ENCODE results near the gene WLS.

WLS gene

DNA sequence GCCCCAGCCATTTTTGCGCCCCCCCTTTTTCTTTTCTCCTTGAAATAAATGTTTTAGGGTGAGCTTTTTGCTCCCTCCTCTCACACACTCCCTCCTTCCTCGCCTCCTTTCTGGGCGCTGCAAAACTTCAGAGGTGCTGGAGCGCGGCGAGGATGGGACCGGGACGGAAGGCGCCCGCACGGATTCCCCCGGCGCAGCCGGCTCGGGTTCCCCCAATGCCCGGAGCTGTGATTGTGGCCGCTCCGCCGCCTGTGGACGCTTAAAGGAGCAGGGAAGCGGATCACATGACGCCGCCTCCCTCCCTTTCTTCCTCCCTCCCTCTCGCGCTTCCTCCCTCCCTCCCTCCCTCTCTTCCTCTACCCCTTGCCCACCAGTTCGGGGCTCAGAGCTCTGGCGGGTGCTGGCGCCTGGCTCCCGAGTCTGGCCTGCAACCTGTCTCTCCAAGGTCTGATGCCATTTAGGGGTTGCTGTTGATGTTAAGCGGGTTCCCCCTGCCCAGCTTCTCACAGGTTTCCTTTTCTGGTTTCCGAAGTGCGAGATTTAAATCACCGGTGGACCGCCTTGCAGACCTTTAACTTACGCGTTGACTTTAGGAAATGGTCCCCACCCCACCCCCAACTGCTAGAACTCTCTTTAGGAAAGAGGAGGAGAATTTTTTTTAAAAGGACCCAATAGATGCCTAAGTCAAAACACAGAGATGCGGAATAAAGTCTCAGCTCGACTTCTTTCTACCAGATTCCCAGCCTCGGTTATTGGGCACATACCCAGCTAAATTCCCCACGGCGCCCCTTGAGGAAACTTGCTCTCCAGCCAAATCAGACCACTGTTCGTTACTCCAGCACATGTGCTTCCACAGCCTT is at the start of gene WLS:
Gene WLS, minus strand, starts transcription at position 235 of the 860 bp plus-strand sequence. Its CDS starts 224 bp downstream, at position 11.
- Histone ChIP-seq H2AFZ (ENCODE audit: low read length, unreplicated experiment) (peak within 1 kb of the TSS; percentile 54), H3K4me3 (ENCODE audit: low read depth, low read length) (peak within 1 kb of the TSS; percentile 85), H3K79me2 (ENCODE audit: control insufficient read depth, insufficient read depth, low read length, unreplicated experiment) (peaks cover 38% of the 10 kb centered on the region), H3K27ac (ENCODE audit: low read depth, low read length) (peak within 1 kb of the TSS; percentile 58), H3K4me1 (ENCODE audit: control insufficient read depth, insufficient read depth, low read length, unreplicated experiment) (peaks cover 21% of the 10 kb centered on the region), H3K36me3 (ENCODE audit: insufficient read depth, low read length) (no peaks in the 10 kb centered on the region), H3K27me3 (ENCODE audit: insufficient read depth, low read length) (no peaks in the 10 kb centered on the region)

GRCh38 chr1:68280286-68280685 is 48.0 kb upstream of the WLS start:
- H3K27ac ChIP-seq (ENCODE audit: low read depth, low read length) = no peak overlapping the region
- H3K27me3 ChIP-seq (ENCODE audit: insufficient read depth, low read length) = no peaks in the 10 kb centered on the region
- no peak overlapping the region for H3K4me3 ChIP-seq (ENCODE audit: low read depth, low read length)
- no peak overlapping the region for H2AFZ ChIP-seq (ENCODE audit: low read length, unreplicated experiment)
- no peaks in the 10 kb centered on the region for H3K4me1 ChIP-seq (ENCODE audit: control insufficient read depth, insufficient read depth, low read length, unreplicated experiment)
- no peaks in the 10 kb centered on the region for H3K79me2 ChIP-seq (ENCODE audit: control insufficient read depth, insufficient read depth, low read length, unreplicated experiment)
- no peaks in the 10 kb centered on the region for H3K36me3 ChIP-seq (ENCODE audit: insufficient read depth, low read length)

DNA sequence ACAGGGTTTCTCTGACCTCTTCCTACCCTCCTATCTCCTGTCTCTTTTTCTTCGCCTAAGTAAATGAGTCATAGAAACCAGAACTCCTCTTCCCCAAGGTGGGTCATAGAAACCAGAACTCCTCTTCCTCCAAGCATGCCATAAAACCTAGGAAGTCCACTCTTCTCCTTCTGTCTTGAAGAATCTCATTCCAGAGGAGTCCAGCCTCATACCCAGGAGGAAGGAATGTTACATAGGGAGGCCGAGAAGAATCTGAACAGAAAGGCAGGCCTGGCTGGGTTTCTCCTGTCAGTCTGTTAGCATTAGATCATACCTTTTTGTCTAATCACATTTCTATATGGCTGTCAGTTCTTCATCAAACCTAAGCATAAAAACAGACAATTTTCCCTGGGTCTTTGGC is 47.5 kb upstream of the WLS start:
- Histone ChIP-seq H3K27ac (ENCODE audit: low read depth, low read length) (no peak overlapping the region), H3K4me3 (ENCODE audit: low read depth, low read length) (no peak overlapping the region), H3K4me1 (ENCODE audit: control insufficient read depth, insufficient read depth, low read length, unreplicated experiment) (no peaks in the 10 kb centered on the region), H3K27me3 (ENCODE audit: insufficient read depth, low read length) (no peaks in the 10 kb centered on the region), H3K36me3 (ENCODE audit: insufficient read depth, low read length) (no peaks in the 10 kb centered on the region), H3K79me2 (ENCODE audit: control insufficient read depth, insufficient read depth, low read length, unreplicated experiment) (no peaks in the 10 kb centered on the region), H2AFZ (ENCODE audit: low read length, unreplicated experiment) (no peak overlapping the region)

DNA sequence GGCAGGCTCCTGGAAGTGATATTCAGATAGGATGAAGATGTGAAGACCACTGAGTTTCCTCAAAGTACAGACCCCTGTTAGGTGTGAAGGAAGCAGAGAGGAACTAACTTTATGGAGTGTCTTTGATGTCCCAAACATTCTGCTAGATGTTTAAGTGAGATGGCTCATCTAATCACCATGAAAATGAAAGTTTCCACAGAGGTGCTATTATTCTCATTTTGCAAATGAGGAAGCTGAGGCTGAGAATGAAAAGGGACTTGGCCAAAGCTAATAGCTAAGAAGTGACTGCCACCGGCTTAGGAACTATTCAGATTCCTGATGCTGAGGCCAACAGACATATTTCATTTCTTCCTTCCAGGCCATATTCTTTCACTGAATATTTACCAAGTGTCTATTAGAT is 45.9 kb upstream of the WLS start:
- Histone ChIP-seq H3K79me2 (ENCODE audit: control insufficient read depth, insufficient read depth, low read length, unreplicated experiment) (no peaks in the 10 kb centered on the region), H3K4me1 (ENCODE audit: control insufficient read depth, insufficient read depth, low read length, unreplicated experiment) (no peaks in the 10 kb centered on the region), H2AFZ (ENCODE audit: low read length, unreplicated experiment) (no peak overlapping the region), H3K27me3 (ENCODE audit: insufficient read depth, low read length) (no peaks in the 10 kb centered on the region), H3K4me3 (ENCODE audit: low read depth, low read length) (no peak overlapping the region), H3K27ac (ENCODE audit: low read depth, low read length) (no peak overlapping the region), H3K36me3 (ENCODE audit: insufficient read depth, low read length) (no peaks in the 10 kb centered on the region)

GRCh38 chr1:68276448-68276847 is 44.1 kb upstream of the WLS start:
- no peaks in the 10 kb centered on the region for H3K4me1 ChIP-seq (ENCODE audit: control insufficient read depth, insufficient read depth, low read length, unreplicated experiment)
- no peaks in the 10 kb centered on the region for H3K79me2 ChIP-seq (ENCODE audit: control insufficient read depth, insufficient read depth, low read length, unreplicated experiment)
- H3K36me3 ChIP-seq (ENCODE audit: insufficient read depth, low read length) = no peaks in the 10 kb centered on the region
- no peak overlapping the region for H3K27ac ChIP-seq (ENCODE audit: low read depth, low read length)
- no peak overlapping the region for H2AFZ ChIP-seq (ENCODE audit: low read length, unreplicated experiment)
- H3K4me3 ChIP-seq (ENCODE audit: low read depth, low read length) = no peak overlapping the region
- H3K27me3 ChIP-seq (ENCODE audit: insufficient read depth, low read length) = no peaks in the 10 kb centered on the region

DNA sequence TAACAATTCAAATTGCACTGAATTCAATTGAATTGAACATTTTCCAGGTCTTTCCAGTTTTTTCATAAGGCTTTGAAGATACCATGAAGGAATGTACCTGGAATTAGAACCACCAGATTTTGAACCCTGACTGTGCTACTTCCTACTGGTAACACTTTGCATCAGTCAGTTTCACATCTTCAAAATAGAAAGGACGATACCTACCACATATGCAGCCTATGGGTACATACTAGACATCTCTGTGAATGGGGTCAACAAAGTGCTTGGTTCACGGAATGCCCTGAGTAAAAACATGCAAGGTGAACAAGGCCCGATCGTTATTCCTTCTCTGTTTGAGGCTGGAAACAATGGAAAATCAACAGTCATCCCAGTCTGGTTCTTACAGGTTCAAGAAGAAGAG is 41.2 kb upstream of the WLS start:
- Histone ChIP-seq H3K4me3 (ENCODE audit: low read depth, low read length) (no peak overlapping the region), H3K36me3 (ENCODE audit: insufficient read depth, low read length) (no peaks in the 10 kb centered on the region), H3K79me2 (ENCODE audit: control insufficient read depth, insufficient read depth, low read length, unreplicated experiment) (no peaks in the 10 kb centered on the region), H3K4me1 (ENCODE audit: control insufficient read depth, insufficient read depth, low read length, unreplicated experiment) (peaks cover 11% of the 10 kb centered on the region), H3K27ac (ENCODE audit: low read depth, low read length) (no peak overlapping the region), H3K27me3 (ENCODE audit: insufficient read depth, low read length) (no peaks in the 10 kb centered on the region), H2AFZ (ENCODE audit: low read length, unreplicated experiment) (no peak overlapping the region)

DNA sequence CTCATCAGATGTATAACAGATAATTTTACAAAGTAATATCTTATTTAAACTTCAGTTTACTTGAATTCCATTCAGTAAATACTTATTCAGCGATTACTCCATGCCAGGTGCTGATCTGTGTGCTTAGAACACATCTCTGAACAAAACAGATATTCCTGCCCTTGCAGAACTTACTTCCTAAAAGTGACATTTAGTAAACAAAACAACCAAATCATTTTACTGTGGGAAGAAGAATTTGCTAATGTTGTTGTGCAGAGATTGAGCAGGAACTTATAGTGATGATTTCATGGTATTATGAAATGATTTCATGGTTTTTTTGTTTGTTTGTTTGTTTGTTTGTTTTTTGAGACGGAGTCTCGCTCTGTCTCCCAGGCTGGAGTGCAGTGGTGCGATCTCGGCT is 39.3 kb upstream of the WLS start:
- Histone ChIP-seq H2AFZ (ENCODE audit: low read length, unreplicated experiment) (no peak overlapping the region), H3K27ac (ENCODE audit: low read depth, low read length) (no peak overlapping the region), H3K27me3 (ENCODE audit: insufficient read depth, low read length) (no peaks in the 10 kb centered on the region), H3K36me3 (ENCODE audit: insufficient read depth, low read length) (no peaks in the 10 kb centered on the region), H3K79me2 (ENCODE audit: control insufficient read depth, insufficient read depth, low read length, unreplicated experiment) (no peaks in the 10 kb centered on the region), H3K4me1 (ENCODE audit: control insufficient read depth, insufficient read depth, low read length, unreplicated experiment) (peaks cover 11% of the 10 kb centered on the region), H3K4me3 (ENCODE audit: low read depth, low read length) (no peak overlapping the region)

- no peaks in the 10 kb centered on the region for H3K79me2 ChIP-seq (ENCODE audit: control insufficient read depth, insufficient read depth, low read length, unreplicated experiment)
- no peaks in the 10 kb centered on the region for H3K27me3 ChIP-seq (ENCODE audit: insufficient read depth, low read length)
- no peak overlapping the region for H3K27ac ChIP-seq (ENCODE audit: low read depth, low read length)
- H3K4me1 ChIP-seq (ENCODE audit: control insufficient read depth, insufficient read depth, low read length, unreplicated experiment) = peaks cover 11% of the 10 kb centered on the region
- H2AFZ ChIP-seq (ENCODE audit: low read length, unreplicated experiment) = no peak overlapping the region
- H3K36me3 ChIP-seq (ENCODE audit: insufficient read depth, low read length) = no peaks in the 10 kb centered on the region
- H3K4me3 ChIP-seq (ENCODE audit: low read depth, low read length) = no peak overlapping the region
These were observed 38.6 kb upstream of the WLS start for GRCh38 chr1:68270951-68271350.

DNA sequence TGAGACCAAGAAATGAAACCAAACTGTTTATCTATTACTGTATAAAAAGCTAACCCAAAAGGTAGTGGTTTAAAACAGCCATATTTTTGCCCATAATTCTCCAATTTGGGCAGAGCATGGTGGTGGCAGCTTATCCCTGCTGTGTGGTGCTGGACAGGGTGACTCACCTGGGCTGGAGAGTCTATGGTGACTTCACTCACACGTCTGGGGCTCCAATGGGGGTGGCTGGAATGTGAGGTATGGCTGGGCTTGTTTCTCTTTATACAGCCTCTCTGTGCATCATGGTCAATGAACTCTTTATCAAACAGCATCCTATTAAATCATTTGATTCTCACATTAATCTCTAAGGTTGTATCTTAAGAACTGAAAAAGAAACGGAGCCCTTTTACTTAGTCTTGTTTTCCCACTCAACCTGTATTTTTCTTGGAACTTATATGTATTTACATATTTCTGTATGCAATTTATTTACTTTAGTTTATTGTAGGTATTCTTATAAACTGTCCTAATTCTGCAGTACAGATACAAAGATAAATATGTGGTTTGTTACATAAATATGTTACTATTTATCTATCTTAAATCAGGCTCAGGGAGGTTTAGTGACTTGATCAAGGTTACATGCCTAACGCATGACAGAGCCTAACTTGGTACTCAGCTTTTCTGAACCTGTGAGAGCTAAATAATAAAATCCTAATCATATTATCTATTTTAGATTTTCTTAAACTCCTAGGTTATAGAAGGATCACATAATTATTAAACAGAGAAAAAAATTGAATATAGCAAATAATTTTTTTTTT is 37.5 kb upstream of the WLS start:
- Histone ChIP-seq H2AFZ (ENCODE audit: low read length, unreplicated experiment) (no peak overlapping the region), H3K4me1 (ENCODE audit: control insufficient read depth, insufficient read depth, low read length, unreplicated experiment) (peaks cover 11% of the 10 kb centered on the region), H3K4me3 (ENCODE audit: low read depth, low read length) (no peak overlapping the region), H3K79me2 (ENCODE audit: control insufficient read depth, insufficient read depth, low read length, unreplicated experiment) (no peaks in the 10 kb centered on the region), H3K27ac (ENCODE audit: low read depth, low read length) (no peak overlapping the region), H3K36me3 (ENCODE audit: insufficient read depth, low read length) (no peaks in the 10 kb centered on the region), H3K27me3 (ENCODE audit: insufficient read depth, low read length) (no peaks in the 10 kb centered on the region)

- Histone ChIP-seq H2AFZ (ENCODE audit: low read length, unreplicated experiment) (no peak overlapping the region), H3K36me3 (ENCODE audit: insufficient read depth, low read length) (no peaks in the 10 kb centered on the region), H3K27me3 (ENCODE audit: insufficient read depth, low read length) (no peaks in the 10 kb centered on the region), H3K4me1 (ENCODE audit: control insufficient read depth, insufficient read depth, low read length, unreplicated experiment) (peaks cover 11% of the 10 kb centered on the region), H3K79me2 (ENCODE audit: control insufficient read depth, insufficient read depth, low read length, unreplicated experiment) (no peaks in the 10 kb centered on the region), H3K27ac (ENCODE audit: low read depth, low read length) (no peak overlapping the region), H3K4me3 (ENCODE audit: low read depth, low read length) (no peak overlapping the region)
These were observed 36.7 kb upstream of the WLS start for GRCh38 chr1:68268896-68269483.

All from ACC112 (cell line).